Amygdala (tissue), 56 donors: ENCODE measurements around the gene ORC3.
"Not testable (repeated sequence)": the region's sequence is repeated elsewhere in the genome, so short reads cannot be mapped to it uniquely, and the experiment has no call there.

Experiments used
- DNase-seq, 56 donors: peaks; one replicate each; lab custom pipeline; 2025; lab: John Stamatoyannopoulos, UW

The ORC3 gene

GRCh38 chr6:87690441-87690840 is 100.5 kb downstream of the ORC3 start:
- no peak for DNase-seq

GRCh38 chr6:87692086-87692485 is 102.2 kb downstream of the ORC3 start:
- no peak for DNase-seq

GRCh38 chr6:87696817-87697216 is 106.9 kb downstream of the ORC3 start:
- not testable (repeated sequence) for DNase-seq

GRCh38 chr6:87697581-87698546 is 107.9 kb downstream of the ORC3 start:
- DNase-seq: peak in 11 of 56 donors; percentile 5 to 36 (median 20)

GRCh38 chr6:87698547-87699006 is 108.6 kb downstream of the ORC3 start:
- no peak for DNase-seq

- no peak for DNase-seq
These were observed 109.6 kb downstream of the ORC3 start for GRCh38 chr6:87699576-87699975.

GRCh38 chr6:87700397-87701343 is 110.7 kb downstream of the ORC3 start:
- peak in 14 of 56 donors; percentile 7 to 52 (median 22) for DNase-seq

- DNase-seq: peak in 8 of 56 donors; percentile 30 to 57 (median 40)
These were observed 111.4 kb downstream of the ORC3 start for GRCh38 chr6:87701344-87701675.

GRCh38 chr6:87701676-87702588 is 112.0 kb downstream of the ORC3 start, which contains the start of gene AKIRIN2:
Gene AKIRIN2, minus strand, starts transcription at chr6:87702233. Its CDS starts 549 bp downstream, at chr6:87701684.
- peak; percentile 76 to 98 (median 94) for DNase-seq

- no peak for DNase-seq
These were observed 112.6 kb downstream of the ORC3 start for GRCh38 chr6:87702589-87702945.

GRCh38 chr6:87703039-87703438 is 113.1 kb downstream of the ORC3 start:
- peak in 1 of 56 donors; percentile 18 for DNase-seq

- DNase-seq: no peak
These were observed 115.2 kb downstream of the ORC3 start for GRCh38 chr6:87705070-87705691.

GRCh38 chr6:87706187-87706966 is 116.4 kb downstream of the ORC3 start:
- no peak for DNase-seq

- DNase-seq: not testable (repeated sequence)
These were observed 118.9 kb downstream of the ORC3 start for GRCh38 chr6:87708581-87709427.

- DNase-seq: no peak
These were observed 120.2 kb downstream of the ORC3 start for GRCh38 chr6:87710090-87710489.

- DNase-seq: not testable (repeated sequence)
These were observed 122.8 kb downstream of the ORC3 start for GRCh38 chr6:87712713-87713112.

GRCh38 chr6:87714093-87714842 is 124.3 kb downstream of the ORC3 start:
- DNase-seq: no peak
